ENCODE data around the gene KLHL1.

KLHL1 gene

GRCh38 chr13:69857183-69857821, 250.9 kb downstream of the KLHL1 start:
- DNase-seq: peak; percentile 2

GRCh38 chr13:69856331-69856730, 251.9 kb downstream of the KLHL1 start:
- no peak for DNase-seq

GRCh38 chr13:69828527-69828926, 279.7 kb downstream of the KLHL1 start:
- DNase-seq: no peak

GRCh38 chr13:69820180-69820579, 288.1 kb downstream of the KLHL1 start:
- DNase-seq: no peak

GRCh38 chr13:69817333-69817869, 290.9 kb downstream of the KLHL1 start:
- no peak for DNase-seq

- DNase-seq: no peak
Measured at GRCh38 chr13:69809152-69809551, 299.1 kb downstream of the KLHL1 start.

GRCh38 chr13:69796256-69796655, 312.0 kb downstream of the KLHL1 start:
- DNase-seq: no peak

- DNase-seq: no peak
Measured at GRCh38 chr13:69793783-69794453, 314.3 kb downstream of the KLHL1 start.

GRCh38 chr13:69776937-69777336, 331.3 kb downstream of the KLHL1 start:
- DNase-seq: no peak

- no peak for DNase-seq
Measured at GRCh38 chr13:69769608-69770007, 338.6 kb downstream of the KLHL1 start.

- no peak for DNase-seq
Measured at GRCh38 chr13:69761581-69761980, 346.7 kb downstream of the KLHL1 start.

GRCh38 chr13:69755101-69755500, 353.2 kb downstream of the KLHL1 start:
- DNase-seq: no peak

- DNase-seq: no peak
Measured at GRCh38 chr13:69751259-69751658, 357.0 kb downstream of the KLHL1 start.

GRCh38 chr13:69737129-69737935, 370.9 kb downstream of the KLHL1 start:
- no peak for DNase-seq

- no peak for DNase-seq
Measured at GRCh38 chr13:69721631-69722030, 386.6 kb downstream of the KLHL1 start.

- no peak for DNase-seq
Measured at GRCh38 chr13:69720278-69720983, 387.8 kb downstream of the KLHL1 start.

GRCh38 chr13:69706807-69707206, 401.4 kb downstream of the KLHL1 start:
- no peak for DNase-seq

- DNase-seq: no peak
Measured at GRCh38 chr13:69704311-69704710, 403.9 kb downstream of the KLHL1 start.

- no peak for DNase-seq
Measured at GRCh38 chr13:69690999-69691398, 417.3 kb downstream of the KLHL1 start.

- DNase-seq: no peak
Measured at GRCh38 chr13:69683921-69684686, 424.1 kb downstream of the KLHL1 start.

GRCh38 chr13:69681722-69682121, 426.5 kb downstream of the KLHL1 start:
- DNase-seq: no peak

- no peak for DNase-seq
Measured at GRCh38 chr13:69677343-69677742, 430.9 kb downstream of the KLHL1 start.

Data from CD4-positive, alpha-beta T cell treated with Interleukin-4 for 4 hours (primary cell).